ENCODE measurements around the gene PEAK1.

DNA sequence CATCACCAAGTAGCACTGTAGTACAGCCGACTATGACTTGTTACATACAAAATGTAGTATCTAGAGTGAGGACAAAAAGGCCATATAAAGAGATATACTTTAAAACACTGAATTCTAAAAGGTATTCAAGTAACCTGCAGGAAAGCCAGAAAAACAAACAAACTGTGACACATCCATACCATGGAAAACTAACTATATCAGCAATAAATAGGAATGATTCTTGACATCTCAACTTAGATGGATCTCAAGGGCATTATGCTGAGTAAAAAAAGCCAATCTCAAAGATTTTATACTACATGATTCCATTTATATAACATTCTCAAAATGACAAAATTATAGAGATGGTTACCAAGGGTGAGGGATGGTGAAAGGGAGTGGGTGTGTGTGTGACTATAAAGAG is 143.0 kb downstream of the PEAK1 start:
- TF ChIP-seq, protein P1, sequence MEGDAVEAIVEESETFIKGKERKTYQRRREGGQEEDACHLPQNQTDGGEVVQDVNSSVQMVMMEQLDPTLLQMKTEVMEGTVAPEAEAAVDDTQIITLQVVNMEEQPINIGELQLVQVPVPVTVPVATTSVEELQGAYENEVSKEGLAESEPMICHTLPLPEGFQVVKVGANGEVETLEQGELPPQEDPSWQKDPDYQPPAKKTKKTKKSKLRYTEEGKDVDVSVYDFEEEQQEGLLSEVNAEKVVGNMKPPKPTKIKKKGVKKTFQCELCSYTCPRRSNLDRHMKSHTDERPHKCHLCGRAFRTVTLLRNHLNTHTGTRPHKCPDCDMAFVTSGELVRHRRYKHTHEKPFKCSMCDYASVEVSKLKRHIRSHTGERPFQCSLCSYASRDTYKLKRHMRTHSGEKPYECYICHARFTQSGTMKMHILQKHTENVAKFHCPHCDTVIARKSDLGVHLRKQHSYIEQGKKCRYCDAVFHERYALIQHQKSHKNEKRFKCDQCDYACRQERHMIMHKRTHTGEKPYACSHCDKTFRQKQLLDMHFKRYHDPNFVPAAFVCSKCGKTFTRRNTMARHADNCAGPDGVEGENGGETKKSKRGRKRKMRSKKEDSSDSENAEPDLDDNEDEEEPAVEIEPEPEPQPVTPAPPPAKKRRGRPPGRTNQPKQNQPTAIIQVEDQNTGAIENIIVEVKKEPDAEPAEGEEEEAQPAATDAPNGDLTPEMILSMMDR (conservative IDR thresholded peaks at IDR 0.05; ENCODE audit: low read depth, low read length) = no peak
- TF ChIP-seq EZH2 (IDR thresholded peaks at IDR 0.05; ENCODE audit: low read length, unreplicated experiment) = no peak
- no peak for TF ChIP-seq EZH2phosphoT487 (IDR thresholded peaks at IDR 0.05; ENCODE audit: borderline replicate concordance, low read length)

All from PC-3 (cell line).